ENCODE measurements around the gene AZIN2. TPM values are rescaled to one million over a fixed set of nuclear protein-coding genes. Genes with fewer than 3 reads are reported as not detected.
A peak's percentile ranks its signal among the peaks of the same experiment; 100 is the strongest.

The AZIN2 gene
- polyA plus RNA-seq, 2 of the 4 experiments (the other 2 are of a cell fraction), result 1.6 to 1.9 TPM

- no peak for TF ChIP-seq MAX (IDR thresholded peaks at IDR 0.05)
- no peak for TF ChIP-seq KDM5A (IDR thresholded peaks at IDR 0.05)
- no peak for TF ChIP-seq CTCF (IDR thresholded peaks at IDR 0.05)
- TF ChIP-seq BHLHE40 (IDR thresholded peaks at IDR 0.05; ENCODE audit: low read depth, low read length), result no peak
- no peak for TF ChIP-seq USF2 (IDR thresholded peaks at IDR 0.05)
These were observed 16.8 kb downstream of the AZIN2 start (continued) for GRCh38 chr1:33097762-33098161.

GRCh38 chr1:33098371-33098770 lies 17.4 kb downstream of the AZIN2 start:
- ChIA-PET POLR2A (no interaction called here), CTCF (no interaction called here)
- H3K27ac ChIP-seq, result no peak overlapping the region
- H3K4me1 ChIP-seq, result no peaks in the 10 kb centered on the region
- no peak for TF ChIP-seq BCL3 (IDR thresholded peaks at IDR 0.05)
- no peak for TF ChIP-seq EP300 (IDR thresholded peaks at IDR 0.05)
- no peak for TF ChIP-seq POLR2A (IDR thresholded peaks at IDR 0.05; ENCODE audit: low read length)
- TF ChIP-seq HOXB5 (CRISPR knock-in tag; IDR thresholded peaks at IDR 0.05), result no peak
- no peak for TF ChIP-seq HOXA7 (CRISPR knock-in tag; IDR thresholded peaks at IDR 0.05)
- TF ChIP-seq MAFK (IDR thresholded peaks at IDR 0.05; ENCODE audit: partially characterized antibody), result no peak
- TF ChIP-seq RFX5 (IDR thresholded peaks at IDR 0.05), result no peak
- TF ChIP-seq FOXS1 (CRISPR knock-in tag; IDR thresholded peaks at IDR 0.05), result no peak
- TF ChIP-seq HMGXB4 (CRISPR knock-in tag; IDR thresholded peaks at IDR 0.05; ENCODE audit: borderline replicate concordance), result no peak
- no peak for TF ChIP-seq JUN (IDR thresholded peaks at IDR 0.05)
- TF ChIP-seq PBX3 (IDR thresholded peaks at IDR 0.05), result no peak
- no peak for TF ChIP-seq POLR2AphosphoS2 (conservative IDR thresholded peaks at IDR 0.05; ENCODE audit: low read length)
- FAIRE-seq (no peak), ATAC-seq (no peak), DNase-seq (ENCODE audit: low read depth in 1 of 2, low spot score in 1 of 2) (no peak)
- no peak overlapping the region for H3K4me3 ChIP-seq
- H3K9me3 ChIP-seq, result no peaks in the 10 kb centered on the region
- H3K4me2 ChIP-seq, result no peak overlapping the region

- DNase-seq (ENCODE audit: low read depth in 1 of 2, low spot score in 1 of 2) (no peak), FAIRE-seq (no peak), ATAC-seq (peak in 1 of 2 experiments; percentile 45; a peak in 3 of 6 replicates)
- POLR2A ChIA-PET, result no interaction called here
- Histone ChIP-seq H3K27ac (no peak overlapping the region), H3K9me3 (no peaks in the 10 kb centered on the region), H3K4me3 (no peak overlapping the region), H3K4me1 (no peaks in the 10 kb centered on the region), H3K4me2 (no peak overlapping the region)
- WGBS (ENCODE audit: missing lambda C conversion rate), result 76% methylated on average over 12 of the region's 13 CpGs
- CTCF ChIA-PET, result no interaction called here
- TF ChIP-seq REST (IDR thresholded peaks at IDR 0.05) (no peak), E2F6 (IDR thresholded peaks at IDR 0.05; ENCODE audit: borderline replicate concordance, low read depth) (no peak), POLR2AphosphoS2 (conservative IDR thresholded peaks at IDR 0.05; ENCODE audit: low read length) (no peak), RARB (CRISPR knock-in tag; IDR thresholded peaks at IDR 0.05) (no peak), KDM5A (IDR thresholded peaks at IDR 0.05) (no peak), CBX2 (IDR thresholded peaks at IDR 0.05; ENCODE audit: borderline replicate concordance, low read depth) (no peak), FOSB (CRISPR knock-in tag; IDR thresholded peaks at IDR 0.05) (no peak), HEYL (CRISPR knock-in tag; IDR thresholded peaks at IDR 0.05) (no peak), RFX5 (IDR thresholded peaks at IDR 0.05) (no peak), CHD4 (IDR thresholded peaks at IDR 0.05; ENCODE audit: borderline replicate concordance) (no peak)
These were observed 18.6 kb downstream of the AZIN2 start for GRCh38 chr1:33099290-33100118.
